Nucleus accumbens (tissue), 56 donors: ENCODE results near the gene USP33.
"Not testable (repeated sequence)": the region's sequence is repeated elsewhere in the genome, so short reads cannot be mapped to it uniquely, and the experiment has no call there.

Experiments used
- DNase-seq, 56 donors: peaks; one replicate each; lab custom pipeline; 2025; lab: John Stamatoyannopoulos, UW

Gene USP33

GRCh38 chr1:77759071-77760028, at the start of gene USP33:
Gene USP33 (minus strand): TSS chr1:77759852. CDS start chr1:77741697, 18,155 bp downstream.
- peak; percentile 16 to 93 (median 79) for DNase-seq

DNA sequence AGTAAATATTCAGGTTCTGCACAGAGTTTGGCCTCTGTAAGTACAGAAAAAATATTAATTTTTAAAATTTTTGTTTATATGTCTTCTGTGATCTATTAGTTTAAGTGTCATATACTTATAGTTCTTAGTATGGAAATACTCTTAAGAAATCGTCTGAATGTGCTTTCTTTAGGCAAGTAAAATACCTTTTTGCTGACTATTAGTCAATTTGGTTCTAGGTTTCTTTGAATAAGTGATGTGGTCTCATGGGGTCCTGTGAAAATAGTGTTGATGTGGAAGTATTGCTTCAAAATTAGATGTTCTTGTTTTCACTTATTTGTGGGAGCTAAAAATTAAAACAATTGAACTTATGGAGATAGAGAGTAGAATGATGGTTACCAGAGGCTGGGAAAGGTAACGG, 43.7 kb upstream of the USP33 start:
- DNase-seq, result no peak

DNA sequence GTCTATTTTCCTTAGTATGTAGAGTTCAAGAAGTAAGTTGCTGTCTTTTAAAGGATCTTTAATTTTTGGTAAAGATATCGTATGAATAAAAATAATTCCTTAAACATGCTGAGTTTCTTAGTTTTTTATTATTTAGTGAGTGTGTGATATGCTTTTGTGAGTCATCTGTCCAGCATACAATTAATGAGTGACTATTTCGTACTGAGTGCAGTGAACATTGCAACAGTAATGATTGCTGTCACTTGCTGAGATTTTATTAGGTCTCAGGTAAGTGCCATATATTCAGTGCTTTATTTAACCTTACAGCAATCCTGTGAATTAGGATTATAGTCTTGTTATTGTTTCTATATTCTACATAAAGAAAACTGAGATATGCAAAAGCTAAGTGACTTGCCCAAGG, 42.4 kb upstream of the USP33 start:
- DNase-seq, result no peak

GRCh38 chr1:77797991-77798390, 38.3 kb upstream of the USP33 start:
- DNase-seq, result no peak

GRCh38 chr1:77796695-77797405, 37.2 kb upstream of the USP33 start:
- DNase-seq, result peak in 47 of 56 donors; percentile 2 to 71 (median 34)

GRCh38 chr1:77794550-77794949, 34.9 kb upstream of the USP33 start:
- DNase-seq, result no peak

DNA sequence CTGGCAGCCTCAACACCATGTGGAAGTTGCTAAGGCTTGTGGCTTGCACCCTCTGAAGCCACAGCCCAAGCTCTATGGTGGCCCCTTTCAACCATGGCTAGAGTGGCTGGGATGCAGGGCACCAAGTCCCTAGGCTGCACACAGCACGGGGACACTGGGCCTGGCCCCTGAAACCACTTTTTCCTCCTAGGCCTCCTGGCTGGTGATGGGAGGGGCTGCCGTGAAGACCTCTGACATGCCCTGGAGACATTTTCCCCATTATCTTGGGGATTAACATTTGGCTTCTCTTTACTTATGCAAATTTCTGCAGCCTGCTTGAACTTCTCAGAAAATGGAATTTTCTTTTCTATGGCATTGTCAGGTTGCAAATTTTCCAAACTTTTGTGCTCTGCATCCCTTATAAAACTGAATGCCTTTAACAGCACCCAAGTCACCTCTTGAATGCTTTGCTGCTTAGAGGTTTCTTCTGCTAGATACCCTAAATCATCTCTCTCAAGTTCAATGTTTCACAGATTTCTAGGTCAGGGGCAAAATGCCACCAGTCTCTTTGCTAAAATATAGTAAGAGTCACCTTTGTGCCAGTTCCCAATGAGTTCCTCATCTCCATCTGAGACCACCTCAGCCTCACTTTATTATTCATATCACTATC, 26.6 kb upstream of the USP33 start:
- DNase-seq, result not testable (repeated sequence)

DNA sequence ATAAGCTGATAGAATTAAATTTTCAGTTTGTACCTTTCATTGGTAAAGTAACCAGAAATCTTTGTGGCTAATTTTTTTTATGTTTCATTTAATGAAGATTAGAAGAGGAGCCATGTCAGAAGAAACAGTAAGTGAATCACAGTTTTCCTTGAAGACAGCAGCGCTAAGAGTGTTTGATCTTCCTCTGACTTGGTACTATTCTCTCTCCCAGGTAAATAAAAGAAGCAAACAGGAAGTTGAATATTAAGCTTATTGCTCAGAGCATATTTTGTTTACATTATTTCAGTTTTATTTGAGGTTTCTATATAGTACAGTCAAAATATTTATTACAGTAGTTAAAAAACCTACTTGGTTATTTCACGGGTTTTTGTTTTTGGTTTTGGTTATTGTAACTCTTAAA, 23.5 kb upstream of the USP33 start:
- DNase-seq, result no peak

GRCh38 chr1:77781683-77782082, 22.0 kb upstream of the USP33 start:
- no peak for DNase-seq

DNA sequence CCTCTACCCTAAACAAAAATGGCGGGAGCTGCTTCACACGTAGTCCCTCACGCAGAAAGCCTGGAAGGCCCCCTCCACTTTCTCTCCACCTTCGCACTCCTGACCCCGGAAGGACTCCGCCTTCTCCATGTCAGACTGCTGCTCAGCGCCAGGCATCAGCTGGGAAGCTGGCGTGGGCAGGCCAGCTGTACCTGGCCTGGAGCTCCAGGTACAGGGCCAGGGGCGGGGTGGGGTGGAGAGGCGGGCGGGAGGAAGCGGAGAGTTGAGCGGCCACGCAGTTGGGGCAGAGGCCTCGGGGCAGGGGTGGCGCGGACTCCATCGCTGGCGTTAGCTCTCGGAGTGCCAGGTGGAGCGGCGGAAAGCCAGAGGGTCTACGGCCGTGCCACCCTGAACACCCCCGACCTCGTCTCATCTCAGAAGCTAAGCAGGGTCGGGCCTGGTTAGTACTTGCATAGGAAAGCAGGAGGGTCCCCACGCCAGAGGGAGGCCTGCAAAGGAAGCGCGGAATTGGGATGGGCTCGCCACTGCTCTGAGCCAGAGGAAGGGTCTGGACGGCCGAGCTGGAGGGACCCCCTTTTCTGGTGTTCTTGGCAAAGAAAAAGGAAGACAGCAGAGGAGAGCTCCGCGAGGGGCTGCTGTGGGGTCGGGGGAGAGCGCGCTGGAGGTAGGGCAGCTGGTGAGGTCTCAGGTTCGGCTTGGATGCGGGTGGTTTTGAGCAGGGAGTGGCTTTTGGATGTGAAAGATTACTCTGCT, 20.1 kb upstream of the USP33 start, which contains the start of gene MIGA1:
TSS of gene MIGA1 (plus strand) at position 121 of the 753 bp plus-strand sequence. CDS start 3,604 bp downstream, outside the sequence.
- DNase-seq, result peak; percentile 42 to 96 (median 88)

DNA sequence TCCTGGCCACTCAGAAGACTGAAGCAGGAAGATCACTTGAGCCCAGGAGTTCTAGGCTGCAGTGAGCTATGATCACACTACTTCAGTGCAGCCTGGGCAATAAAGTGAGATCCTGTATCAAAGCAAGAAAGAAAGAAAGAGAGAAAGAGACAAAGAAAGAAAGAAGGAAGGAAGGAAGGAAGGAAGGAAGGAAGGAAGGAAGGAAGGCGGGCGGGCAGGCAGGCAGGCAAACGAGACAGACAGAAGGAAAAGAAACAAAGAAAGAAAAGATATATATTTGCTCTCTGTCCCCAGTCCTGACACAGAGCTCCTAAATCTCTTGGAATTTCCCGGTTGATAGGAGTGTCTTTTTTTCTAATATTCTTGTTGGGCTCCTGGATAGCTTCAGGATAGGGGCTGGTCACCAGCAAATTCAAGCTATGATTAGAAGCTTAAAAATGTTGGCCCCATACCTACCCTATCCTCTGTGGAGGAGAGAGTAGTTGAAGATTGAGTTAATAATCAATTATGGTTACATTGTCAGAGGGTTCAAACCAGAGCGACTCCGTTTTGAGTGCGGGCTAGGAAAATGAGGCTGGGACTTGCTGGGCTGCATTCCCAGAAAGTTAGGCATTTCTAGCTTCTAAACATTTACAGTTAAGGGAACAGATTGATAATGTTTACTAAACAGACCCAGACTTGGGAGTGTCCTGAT, 16.5 kb upstream of the USP33 start:
- DNase-seq, result no peak

DNA sequence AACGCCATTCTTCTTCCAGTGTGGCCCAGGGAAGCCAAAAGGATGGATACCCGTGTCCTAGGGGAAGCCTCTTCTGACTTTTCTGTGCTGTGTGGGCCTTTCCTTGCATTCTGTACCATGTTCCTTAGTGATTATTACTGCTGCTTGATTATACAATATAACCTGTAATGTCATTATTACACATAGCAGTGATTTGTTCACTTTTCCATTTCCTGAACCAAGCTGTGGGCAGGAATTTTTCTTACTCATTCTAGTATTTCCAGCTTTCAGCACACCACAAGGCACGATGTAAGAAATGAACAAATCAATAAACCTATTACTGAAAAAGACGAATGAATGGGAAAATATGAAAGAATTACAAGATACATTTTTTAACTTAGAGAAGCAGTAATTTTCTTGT, 8.4 kb upstream of the USP33 start:
- DNase-seq, result no peak

GRCh38 chr1:77762072-77762476, 2.4 kb upstream of the USP33 start:
- DNase-seq, result no peak

DNA sequence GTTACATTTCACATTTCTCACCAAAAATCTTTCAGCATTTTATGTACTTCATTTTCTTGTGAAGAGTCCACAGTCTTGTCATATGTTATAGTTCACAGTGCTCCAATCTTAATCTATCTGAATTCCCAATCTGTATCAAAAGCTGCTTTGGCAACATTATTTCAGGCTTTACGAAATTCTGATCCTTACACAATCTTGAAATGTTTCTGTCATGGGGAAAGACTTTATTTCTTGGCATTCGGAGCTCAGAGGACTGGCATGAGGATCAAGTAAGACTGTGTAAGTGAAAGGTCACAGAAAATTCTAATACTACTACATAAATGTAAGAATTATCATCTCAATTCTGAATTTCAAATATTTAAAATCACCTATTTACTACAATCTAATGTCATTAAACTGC, 2.0 kb downstream of the USP33 start:
- DNase-seq, result no peak

DNA sequence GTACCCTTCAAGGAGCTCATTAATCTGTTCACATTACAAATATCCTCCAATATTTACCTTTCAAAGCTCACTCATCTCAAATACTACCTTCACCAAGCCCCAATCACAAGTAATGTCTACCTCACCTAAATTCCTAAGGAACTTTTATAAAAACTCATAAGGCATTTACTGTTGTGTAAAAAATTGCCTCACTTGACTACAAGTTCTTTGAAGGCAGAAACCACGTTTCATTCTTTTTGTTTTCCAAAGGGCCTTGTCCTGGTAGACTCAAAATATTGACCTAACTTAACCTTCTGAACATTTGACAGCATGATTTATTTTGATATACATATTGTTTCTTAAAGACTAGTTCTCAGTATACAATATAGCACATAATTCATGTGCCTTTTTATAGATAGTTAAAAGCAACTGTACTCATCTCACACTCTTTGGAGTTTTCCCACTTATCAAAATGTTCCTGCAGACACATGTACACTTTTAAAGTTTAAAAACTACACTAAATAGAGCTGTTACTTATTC, 2.5 kb downstream of the USP33 start:
- DNase-seq, result no peak

DNA sequence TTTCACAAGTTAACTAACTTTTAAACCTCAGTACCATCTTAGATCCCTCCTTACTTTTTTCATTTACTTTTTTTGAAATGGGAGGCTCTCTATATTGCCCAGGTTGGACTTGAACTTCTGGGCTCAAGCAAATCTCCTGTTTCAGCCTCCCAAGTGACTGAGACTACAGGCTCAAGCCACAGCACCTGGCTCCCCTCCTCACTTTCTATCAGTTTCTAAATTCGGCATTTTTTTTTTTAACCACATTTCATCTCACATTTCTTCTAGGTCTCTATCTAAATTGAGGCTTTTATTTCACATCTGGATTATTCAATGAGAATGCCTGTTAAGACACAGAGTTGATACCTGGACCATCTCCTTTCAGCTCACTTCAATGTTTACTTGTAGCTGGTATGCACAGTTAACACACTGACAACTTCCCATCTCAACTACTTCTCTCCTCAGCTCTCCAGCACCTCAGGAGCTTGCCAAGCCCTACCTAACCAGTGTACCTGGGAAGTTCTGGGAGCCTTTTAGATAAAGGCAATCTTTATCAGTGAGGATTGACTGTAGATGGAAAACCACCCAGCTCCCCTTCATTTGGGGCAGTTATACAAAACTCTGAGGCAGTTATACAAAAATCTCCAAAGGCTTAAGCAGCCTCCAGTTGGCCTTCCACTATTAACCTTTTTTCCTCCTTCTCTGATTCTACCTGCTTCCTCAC, 3.4 kb downstream of the USP33 start:
- no peak for DNase-seq

GRCh38 chr1:77749489-77749888, 10.2 kb downstream of the USP33 start:
- DNase-seq, result not testable (repeated sequence)

GRCh38 chr1:77744576-77744975, 15.1 kb downstream of the USP33 start:
- DNase-seq, result no peak
